Liver (tissue), 9 donors: Measurements from ENCODE around the gene POMT1. TPM values are rescaled to one million over a fixed set of nuclear protein-coding genes. Genes with fewer than 3 reads are reported as not detected.

Experiments
- DNase-seq: peaks from one replicate; pipeline ENCODE4 v3.0.0-alpha.2; 2017; ENCODE audit warnings: low spot score
- H3K27ac ChIP-seq, 2 donors: one replicate each; pipeline ENCODE4 v1.7.0; 2013; ENCODE audit warnings: inconsistent platforms in 2 of 2, low read length in 2 of 2, control low read depth in 1 of 2, low read depth in 1 of 2, mild to moderate bottlenecking in 1 of 2
- H3K27me3 ChIP-seq, 4 donors: one replicate each; pipeline versions ENCODE4 v1.6.1 to v1.7.0; 2013; ENCODE audit warnings: low read length in 3 of 4, inconsistent platforms in 1 of 4, mild to moderate bottlenecking in 1 of 4, moderate library complexity in 1 of 4; ENCODE audit not compliant: control insufficient read depth in 4 of 4, insufficient read depth in 4 of 4
- H3K36me3 ChIP-seq, 4 donors: one replicate each; pipeline versions ENCODE4 v1.6.1 to v1.7.0; 2013; ENCODE audit warnings: low read length in 3 of 4, mild to moderate bottlenecking in 3 of 4, low read depth in 1 of 4, moderate library complexity in 1 of 4; ENCODE audit not compliant: control insufficient read depth in 4 of 4, insufficient read depth in 3 of 4
- H3K4me1 ChIP-seq, 4 donors: one replicate each; pipeline versions ENCODE4 v1.6.1 to v1.7.0; 2013; ENCODE audit warnings: low read length in 3 of 4, mild to moderate bottlenecking in 3 of 4, moderate library complexity in 1 of 4; ENCODE audit not compliant: control insufficient read depth in 4 of 4, insufficient read depth in 4 of 4
- H3K4me3 ChIP-seq, 3 donors: one replicate each; pipeline versions ENCODE4 v1.6.1 to v1.7.0; 2013; ENCODE audit warnings: low read length in 3 of 3, control low read depth in 1 of 3, low read depth in 1 of 3, mild to moderate bottlenecking in 1 of 3
- H3K9ac ChIP-seq, 2 donors: one replicate each; pipeline ENCODE4 v1.7.0; 2013; ENCODE audit warnings: low read length in 2 of 2, mild to moderate bottlenecking in 2 of 2, moderate library complexity in 2 of 2, control low read depth in 1 of 2, low read depth in 1 of 2
- H3K9me3 ChIP-seq, 4 donors: one replicate each; pipeline versions ENCODE4 v1.6.1 to v1.7.0; 2013; ENCODE audit warnings: low read length in 3 of 4; ENCODE audit not compliant: control insufficient read depth in 4 of 4
- ATF3 ChIP-seq: IDR thresholded peaks from 2 replicates; pipeline ENCODE4 v1.6.1; 2016; ENCODE audit warnings: antibody characterized with exemption
- CTCF ChIP-seq: fragments of 150-350 bp; IDR thresholded peaks from 2 replicates; pipeline ENCODE4 v1.5.1; 2017; ENCODE audit warnings: improper control_type of control experiment, low read depth, low read length; ENCODE audit not compliant: missing input control
- EGR1 ChIP-seq, 2 donors: IDR thresholded peaks; 2 replicates each; pipeline ENCODE4 v1.6.1; 2016 to 2018; ENCODE audit warnings: antibody characterized with exemption in 2 of 2, low read depth in 2 of 2
- FOXA1 ChIP-seq: IDR thresholded peaks from 2 replicates; pipeline ENCODE4 v1.6.1; 2016; ENCODE audit warnings: antibody characterized with exemption
- FOXA2 ChIP-seq: IDR thresholded peaks from 2 replicates; pipeline ENCODE4 v1.6.1; 2016; ENCODE audit warnings: antibody characterized with exemption
- GABPA ChIP-seq, 2 donors: IDR thresholded peaks in 1 of 2; conservative IDR thresholded peaks in 1 of 2; 2 replicates each; pipeline ENCODE4 v1.6.1; 2016; ENCODE audit warnings: antibody characterized with exemption in 2 of 2, mild to moderate bottlenecking in 1 of 2, moderate library complexity in 1 of 2
- HNF4A ChIP-seq, 2 donors: conservative IDR thresholded peaks; 2 replicates each; pipeline ENCODE4 v1.6.1; 2016; ENCODE audit warnings: antibody characterized with exemption in 2 of 2, mild to moderate bottlenecking in 2 of 2
- HNF4G ChIP-seq: IDR thresholded peaks from 2 replicates; pipeline ENCODE4 v1.6.1; 2016; ENCODE audit warnings: antibody characterized with exemption
- JUND ChIP-seq, 2 donors: IDR thresholded peaks; 2 replicates each; pipeline ENCODE4 v1.6.1; 2016; ENCODE audit warnings: antibody characterized with exemption in 2 of 2
- MAX ChIP-seq: IDR thresholded peaks from 2 replicates; pipeline ENCODE4 v1.6.1; 2016; ENCODE audit warnings: antibody characterized with exemption
- NR2F2 ChIP-seq: IDR thresholded peaks from 2 replicates; pipeline ENCODE4 v1.6.1; 2016; ENCODE audit warnings: antibody characterized with exemption
- RAD21 ChIP-seq, 2 donors: IDR thresholded peaks; 2 replicates each; pipeline ENCODE4 v1.6.1; 2016; ENCODE audit warnings: antibody characterized with exemption in 2 of 2, mild to moderate bottlenecking in 2 of 2
- REST ChIP-seq: IDR thresholded peaks from 2 replicates; pipeline ENCODE4 v1.6.1; 2016; ENCODE audit warnings: antibody characterized with exemption, mild to moderate bottlenecking
- RXRA ChIP-seq, 2 donors: IDR thresholded peaks; 2 replicates each; pipeline ENCODE4 v1.6.1; 2017 to 2018; ENCODE audit warnings: antibody characterized with exemption in 2 of 2, mild to moderate bottlenecking in 1 of 2
- SP1 ChIP-seq: IDR thresholded peaks from 2 replicates; pipeline ENCODE4 v1.6.1; 2018; ENCODE audit warnings: antibody characterized with exemption, mild to moderate bottlenecking
- TAF1 ChIP-seq: conservative IDR thresholded peaks from 2 replicates; pipeline ENCODE4 v1.6.1; 2016; ENCODE audit warnings: antibody characterized with exemption, mild to moderate bottlenecking
- YY1 ChIP-seq: IDR thresholded peaks from 2 replicates; pipeline ENCODE4 v1.6.1; 2016; ENCODE audit warnings: antibody characterized with exemption, mild to moderate bottlenecking
- ZBTB33 ChIP-seq: IDR thresholded peaks from 2 replicates; pipeline ENCODE4 v1.6.1; 2016; ENCODE audit warnings: antibody characterized with exemption
- WGBS: extraction: QIAGEN DNeasy Blood & Tissue Kit; methylation state at CpG from one replicate; pipeline ENCODE4 v1.1.7; 2013; 5-methylcytosine and 5-hydroxymethylcytosine counted together
- polyA plus RNA-seq, 2 donors: library from polyadenylated mRNA; stranded (reverse) in 1 of 2; unstranded in 1 of 2; fragments of 200-250 nt in 1 of 2; fragments of >200 nt in 1 of 2; fragmentation: Nextera tagmentation in 1 of 2; extraction: Ambion mirVana in 1 of 2; gene quantifications; one replicate each; pipeline versions ENCODE4 v1.2.1 to v1.2.3, GENCODE V29; 2013 to 2015
- total RNA-seq, 2 donors: library from RNA; depleted of rRNA; stranded (reverse); fragments of >200 nt; gene quantifications; one replicate each; pipeline ENCODE4 v1.2.3, GENCODE V29; 2014
- donor health status: healthy.
- donor health status: healthy.
- donor health status: healthy.
- donor health status: healthy.
- donor health status: healthy.

The POMT1 gene
- total and polyA plus RNA-seq, 4 donors: 11.2 to 14.2 (median 11.6) TPM

GRCh38 chr9:131483319-131484050 lies 19.2 kb upstream of the POMT1 start:
- Histone ChIP-seq H3K4me3 (no peak overlapping the region), H3K36me3 (peaks cover 31 to 95% (median 78%) of the 10 kb centered on the region in 4 donors), H3K9ac (no peak overlapping the region), H3K27me3 (no peaks in the 10 kb centered on the region), H3K4me1 (no peaks in the 10 kb centered on the region), H3K9me3 (no peaks in the 10 kb centered on the region), H3K27ac (no peak overlapping the region)
- no peak for DNase-seq
- 93% methylated on average over 9 of the region's 9 CpGs for WGBS
- no peak for TF ChIP-seq RXRA (IDR thresholded peaks at IDR 0.05)

GRCh38 chr9:131484051-131484445 lies 18.7 kb upstream of the POMT1 start:
- no peak overlapping the region for H3K27ac ChIP-seq
- no peak overlapping the region for H3K4me3 ChIP-seq
- no peaks in the 10 kb centered on the region for H3K27me3 ChIP-seq
- no peak overlapping the region for H3K9ac ChIP-seq
- H3K9me3 ChIP-seq: no peaks in the 10 kb centered on the region
- peaks cover 35 to 95% (median 77%) of the 10 kb centered on the region in 4 donors for H3K36me3 ChIP-seq
- no peaks in the 10 kb centered on the region for H3K4me1 ChIP-seq
- 96% methylated on average over 7 of the region's 7 CpGs for WGBS
- no peak for DNase-seq
- TF ChIP-seq JUND (IDR thresholded peaks at IDR 0.05) (no peak), YY1 (no peak), HNF4A (conservative IDR thresholded peaks at IDR 0.05) (no peak), NR2F2 (no peak), REST (no peak), HNF4G (no peak), GABPA (IDR thresholded peaks at IDR 0.05 in 1 of 2, conservative IDR thresholded peaks at IDR 0.05 in 1 of 2) (no peak), CTCF (no peak), RXRA (IDR thresholded peaks at IDR 0.05) (no peak), SP1 (no peak), ZBTB33 (no peak), FOXA1 (no peak), FOXA2 (no peak), ATF3 (no peak), TAF1 (no peak), MAX (no peak), RAD21 (IDR thresholded peaks at IDR 0.05) (no peak), EGR1 (IDR thresholded peaks at IDR 0.05; ENCODE audit: low read depth in 2 of 2) (no peak)
